Ovary (tissue), 3 donors: ENCODE results near the gene VGLL4.

ENCODE experiments used
- EP300 ChIP-seq: sonication (generic); formaldehyde crosslinking; IDR thresholded peaks from one replicate; pipeline ENCODE4 v1.6.1; 2017; ENCODE audit warnings: antibody characterized with exemption
- POLR2A ChIP-seq: fragments of 450-650 bp; IDR thresholded peaks from one replicate; pipeline ENCODE4 v1.6.1; 2017; ENCODE audit warnings: antibody characterized with exemption, mild to moderate bottlenecking, moderate library complexity
- TF ChIP-seq, protein P1 (sequence below), 3 donors: fragments of 450-650 bp in 2 of 3; fragments of 200-600 bp in 1 of 3; IDR thresholded peaks; one replicate each; pipeline versions ENCODE4 v1.5.1 to v1.8.0; 2016 to 2022; ENCODE audit warnings: antibody characterized with exemption in 3 of 3, mild to moderate bottlenecking in 1 of 3
- donor health status: DM: no; HTN: no; CAD: no.

DNA sequence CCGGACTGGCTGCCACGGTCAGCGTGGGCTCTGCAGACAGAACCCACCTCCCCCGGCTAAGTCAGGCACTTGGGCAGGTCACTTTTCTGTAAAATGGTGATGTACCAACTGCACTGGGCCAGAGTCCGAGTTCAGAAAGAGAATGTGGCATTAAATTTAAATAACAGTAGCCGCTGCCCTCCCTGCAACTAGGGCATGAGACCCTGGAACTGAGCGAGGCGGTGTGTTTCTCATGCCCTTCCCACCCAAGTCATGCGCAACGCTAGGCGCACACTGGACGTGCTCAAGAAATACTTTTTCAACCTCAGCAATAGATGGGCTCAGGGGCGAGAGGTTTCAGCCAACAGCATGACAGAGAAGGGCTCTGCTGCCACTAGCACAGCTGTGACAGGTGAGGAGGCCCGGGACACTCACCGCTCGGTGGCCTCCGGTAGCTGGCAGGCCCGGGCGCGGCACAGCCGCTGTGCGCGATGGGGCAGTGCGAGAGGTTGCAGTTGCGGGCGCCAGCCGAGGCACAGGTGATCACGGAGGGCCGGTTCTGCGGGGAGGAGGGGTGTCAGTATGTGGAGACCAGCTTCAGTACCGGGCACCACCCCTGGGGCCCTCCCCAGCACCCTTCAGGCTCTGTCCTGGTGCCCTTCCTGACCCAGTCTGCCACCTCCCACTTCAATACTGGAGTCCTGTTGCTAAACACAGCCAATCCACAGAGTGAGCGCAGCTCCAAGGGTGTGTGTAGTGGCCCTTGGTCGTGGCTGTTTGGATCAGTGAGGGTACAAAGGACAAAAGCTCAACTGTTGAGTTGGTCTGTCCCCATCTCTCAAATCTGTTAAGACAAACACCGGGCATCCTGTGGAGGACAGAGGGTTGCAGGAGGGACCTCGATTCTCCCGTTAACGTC lies 84.5 kb downstream of the VGLL4 start:
- TF ChIP-seq, protein P1, sequence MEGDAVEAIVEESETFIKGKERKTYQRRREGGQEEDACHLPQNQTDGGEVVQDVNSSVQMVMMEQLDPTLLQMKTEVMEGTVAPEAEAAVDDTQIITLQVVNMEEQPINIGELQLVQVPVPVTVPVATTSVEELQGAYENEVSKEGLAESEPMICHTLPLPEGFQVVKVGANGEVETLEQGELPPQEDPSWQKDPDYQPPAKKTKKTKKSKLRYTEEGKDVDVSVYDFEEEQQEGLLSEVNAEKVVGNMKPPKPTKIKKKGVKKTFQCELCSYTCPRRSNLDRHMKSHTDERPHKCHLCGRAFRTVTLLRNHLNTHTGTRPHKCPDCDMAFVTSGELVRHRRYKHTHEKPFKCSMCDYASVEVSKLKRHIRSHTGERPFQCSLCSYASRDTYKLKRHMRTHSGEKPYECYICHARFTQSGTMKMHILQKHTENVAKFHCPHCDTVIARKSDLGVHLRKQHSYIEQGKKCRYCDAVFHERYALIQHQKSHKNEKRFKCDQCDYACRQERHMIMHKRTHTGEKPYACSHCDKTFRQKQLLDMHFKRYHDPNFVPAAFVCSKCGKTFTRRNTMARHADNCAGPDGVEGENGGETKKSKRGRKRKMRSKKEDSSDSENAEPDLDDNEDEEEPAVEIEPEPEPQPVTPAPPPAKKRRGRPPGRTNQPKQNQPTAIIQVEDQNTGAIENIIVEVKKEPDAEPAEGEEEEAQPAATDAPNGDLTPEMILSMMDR (IDR thresholded peaks at IDR 0.05), result no peak
- TF ChIP-seq EP300 (no peak), POLR2A (no peak)
